ENCODE results near the gene SERPINA9.

GRCh38 chr14:94505206-94505605 is 29.2 kb upstream of the SERPINA9 start:
- TF ChIP-seq ATF3 (IDR thresholded peaks at IDR 0.05) (no peak), POLR2A (IDR thresholded peaks at IDR 0.05; ENCODE audit: borderline replicate concordance, extremely low read depth, insufficient read depth, insufficient read length) (no peak), CEBPB (IDR thresholded peaks at IDR 0.05; ENCODE audit: low read depth) (no peak), CTCF (IDR thresholded peaks at IDR 0.05 in 2 of 3, conservative IDR thresholded peaks at IDR 0.05 in 1 of 3; ENCODE audit: borderline replicate concordance in 1 of 3, insufficient read depth in 1 of 3, low read depth in 2 of 3, low read length in 2 of 3) (no peak), JUND (IDR thresholded peaks at IDR 0.05) (no peak), MAX (IDR thresholded peaks at IDR 0.05) (no peak), ELF1 (IDR thresholded peaks at IDR 0.05; ENCODE audit: borderline replicate concordance, low read depth) (no peak), FOSL1 (IDR thresholded peaks at IDR 0.05; ENCODE audit: low read depth) (no peak)
